ENCODE data around the gene DNAJB7. TPM values are rescaled to one million over a fixed set of nuclear protein-coding genes. Genes with fewer than 3 reads are reported as not detected.

Gene DNAJB7
- total and polyA plus RNA-seq, 2 of the 13 experiments (the other 11 are each of a cell fraction or from before 2014, with no cell fraction given), result not detected

- no peak for TF ChIP-seq SALL2 (CRISPR knock-in tag; IDR thresholded peaks at IDR 0.05)
- TF ChIP-seq SP5 (CRISPR knock-in tag; IDR thresholded peaks at IDR 0.05; ENCODE audit: borderline replicate concordance, low read depth), result peak; percentile 84
- no peak for TF ChIP-seq ZNF879 (CRISPR knock-in tag; IDR thresholded peaks at IDR 0.05)
- peak; percentile 86 for TF ChIP-seq BHLHE40 (IDR thresholded peaks at IDR 0.05; ENCODE audit: low read length)
- TF ChIP-seq MNT (IDR thresholded peaks at IDR 0.05), result peak; percentile 47; the same call in 1 of the 2 replicates
- no peak for TF ChIP-seq ZEB1 (IDR thresholded peaks at IDR 0.05; ENCODE audit: insufficient replicate concordance, low read depth)
- peak; percentile 70; the same call in 1 of the 2 replicates for TF ChIP-seq PHF20 (CRISPR knock-in tag; IDR thresholded peaks at IDR 0.05)
- TF ChIP-seq SRY (CRISPR knock-in tag; IDR thresholded peaks at IDR 0.05), result peak; percentile 72
- TF ChIP-seq ZFP91 (CRISPR knock-in tag; IDR thresholded peaks at IDR 0.05; ENCODE audit: borderline replicate concordance), result peak; percentile 55; the same call in 1 of the 2 replicates
- TF ChIP-seq, protein P1, sequence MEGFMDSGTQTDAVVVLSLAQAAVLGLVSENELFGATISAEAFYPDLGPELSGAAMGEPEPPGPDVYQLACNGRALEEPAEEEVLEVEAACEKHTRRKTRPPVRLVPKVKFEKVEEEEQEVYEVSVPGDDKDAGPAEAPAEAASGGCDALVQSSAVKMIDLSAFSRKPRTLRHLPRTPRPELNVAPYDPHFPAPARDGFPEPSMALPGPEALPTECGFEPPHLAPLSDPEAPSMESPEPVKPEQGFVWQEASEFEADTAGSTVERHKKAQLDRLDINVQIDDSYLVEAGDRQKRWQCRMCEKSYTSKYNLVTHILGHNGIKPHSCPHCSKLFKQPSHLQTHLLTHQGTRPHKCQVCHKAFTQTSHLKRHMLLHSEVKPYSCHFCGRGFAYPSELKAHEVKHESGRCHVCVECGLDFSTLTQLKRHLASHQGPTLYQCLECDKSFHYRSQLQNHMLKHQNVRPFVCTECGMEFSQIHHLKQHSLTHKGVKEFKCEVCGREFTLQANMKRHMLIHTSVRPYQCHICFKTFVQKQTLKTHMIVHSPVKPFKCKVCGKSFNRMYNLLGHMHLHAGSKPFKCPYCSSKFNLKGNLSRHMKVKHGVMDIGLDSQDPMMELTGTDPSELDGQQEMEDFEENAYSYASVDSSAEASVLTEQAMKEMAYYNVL (CRISPR knock-in tag; IDR thresholded peaks at IDR 0.05; ENCODE audit: borderline replicate concordance), result 0 out of 2 replicates have a peak, but pooled peaks have one; percentile 43
- TF ChIP-seq KDM5B (CRISPR knock-in tag; IDR thresholded peaks at IDR 0.05; ENCODE audit: borderline replicate concordance), result peak; percentile 92
- TF ChIP-seq GMEB2 (CRISPR knock-in tag; IDR thresholded peaks at IDR 0.05; ENCODE audit: low read depth), result no peak
- TF ChIP-seq KAT2B (IDR thresholded peaks at IDR 0.05; ENCODE audit: borderline replicate concordance, low read depth, low read length), result no peak
- TF ChIP-seq, protein P2, sequence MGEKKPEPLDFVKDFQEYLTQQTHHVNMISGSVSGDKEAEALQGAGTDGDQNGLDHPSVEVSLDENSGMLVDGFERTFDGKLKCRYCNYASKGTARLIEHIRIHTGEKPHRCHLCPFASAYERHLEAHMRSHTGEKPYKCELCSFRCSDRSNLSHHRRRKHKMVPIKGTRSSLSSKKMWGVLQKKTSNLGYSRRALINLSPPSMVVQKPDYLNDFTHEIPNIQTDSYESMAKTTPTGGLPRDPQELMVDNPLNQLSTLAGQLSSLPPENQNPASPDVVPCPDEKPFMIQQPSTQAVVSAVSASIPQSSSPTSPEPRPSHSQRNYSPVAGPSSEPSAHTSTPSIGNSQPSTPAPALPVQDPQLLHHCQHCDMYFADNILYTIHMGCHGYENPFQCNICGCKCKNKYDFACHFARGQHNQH (CRISPR knock-in tag; IDR thresholded peaks at IDR 0.05), result no peak; the same call in 1 of the 2 replicates
- TF ChIP-seq, protein P3, sequence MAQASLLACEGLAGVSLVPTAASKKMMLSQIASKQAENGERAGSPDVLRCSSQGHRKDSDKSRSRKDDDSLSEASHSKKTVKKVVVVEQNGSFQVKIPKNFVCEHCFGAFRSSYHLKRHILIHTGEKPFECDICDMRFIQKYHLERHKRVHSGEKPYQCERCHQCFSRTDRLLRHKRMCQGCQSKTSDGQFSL (CRISPR knock-in tag; IDR thresholded peaks at IDR 0.05), result peak; percentile 97
- no peak for TF ChIP-seq XRCC5 (optimal IDR thresholded peaks at IDR 0.05; ENCODE audit: low read length)
- peak; percentile 63 for TF ChIP-seq SP4 (CRISPR knock-in tag; IDR thresholded peaks at IDR 0.05)
- no peak for TF ChIP-seq TOPORS (CRISPR knock-in tag; IDR thresholded peaks at IDR 0.05)
Measured at GRCh38 chr22:40818747-40819598, 42.9 kb downstream of the DNAJB7 start, which contains the start of gene SLC25A17 (continued).

Data from HepG2 (cell line).